Kidney (tissue), 14 donors: ENCODE results near the gene SLC36A2. TPM values are rescaled to one million over a fixed set of nuclear protein-coding genes. Genes with fewer than 3 reads are reported as not detected.

Experiments
- DNase-seq, 5 donors: peaks; one replicate each; pipeline ENCODE4 v3.0.0-alpha.2; 2013 to 2020
- FAIRE-seq: peaks from 2 replicates; lab custom pipeline; 2012; peaks lifted over from hg19 to GRCh38; lab: Jason Lieb, UNC
- H3K27ac ChIP-seq, 2 donors: one replicate each; pipeline ENCODE4 v1.7.0; 2013; ENCODE audit warnings: low read depth in 2 of 2, low read length in 2 of 2, inconsistent platforms in 1 of 2
- H3K27me3 ChIP-seq: one replicate; pipeline ENCODE4 v1.7.1; 2013; ENCODE audit warnings: low read length, inconsistent platforms; ENCODE audit not compliant: control insufficient read depth, insufficient read depth
- H3K36me3 ChIP-seq, 3 donors: one replicate each; pipeline versions ENCODE4 v1.7.0 to v1.7.1; 2013; ENCODE audit warnings: low read length in 3 of 3, control low read depth in 1 of 3, inconsistent platforms in 1 of 3; ENCODE audit not compliant: insufficient read depth in 3 of 3, control insufficient read depth in 2 of 3
- H3K4me1 ChIP-seq, 3 donors: one replicate each; pipeline versions ENCODE4 v1.7.0 to v1.7.1; 2013; ENCODE audit warnings: low read length in 3 of 3, inconsistent platforms in 1 of 3, low read depth in 1 of 3; ENCODE audit not compliant: control insufficient read depth in 2 of 3, insufficient read depth in 2 of 3
- H3K4me3 ChIP-seq, 3 donors: one replicate each; pipeline versions ENCODE4 v1.7.0 to v1.8.1; 2013; ENCODE audit warnings: low read length in 3 of 3, control low read depth in 1 of 3, inconsistent platforms in 1 of 3
- H3K9ac ChIP-seq, 3 donors: one replicate each; pipeline versions ENCODE4 v1.7.0 to v1.7.1; 2013; ENCODE audit warnings: low read length in 3 of 3, control low read depth in 1 of 3, inconsistent platforms in 1 of 3
- H3K9me3 ChIP-seq, 3 donors: one replicate each; pipeline versions ENCODE4 v1.7.0 to v1.7.1; 2013; ENCODE audit warnings: low read length in 3 of 3, control low read depth in 1 of 3, inconsistent platforms in 1 of 3; ENCODE audit not compliant: control insufficient read depth in 2 of 3, insufficient read depth in 1 of 3
- CTCF ChIP-seq: IDR thresholded peaks from 3 replicates; pipeline ENCODE4 v1.5.1; 2012; ENCODE audit warnings: mild to moderate bottlenecking, moderate library complexity, borderline replicate concordance; ENCODE audit not compliant: insufficient read depth; ENCODE audit errors: extremely low read depth
- intact Hi-C: fragments of 100-400 bp; cut with DNase I; formaldehyde crosslinking; loops from one replicate; pipeline ENCODE4 v1.11.1; 2022
- polyA plus RNA-seq: library from polyadenylated mRNA; stranded (reverse); fragments of 350-450 nt; fragmentation: Illumina TruSeq; extraction: RNeasy Lipid Tissue Mini Kit (QIAGEN cat#74804); gene quantifications from one replicate; pipeline ENCODE4 v1.2.3, GENCODE V29; 2014; ENCODE audit warnings: low read depth, low replicate concordance; ENCODE audit not compliant: insufficient read depth
- total RNA-seq: library from RNA; stranded (reverse); fragmentation: NEBNext Ultra II Directional; extraction: Animal tissue kit (Norgen Biotek cat#: 25700); gene quantifications from one replicate; pipeline ENCODE4 v1.2.1, GENCODE V29; 2021
- donor health status: control.
- donor health status: control.
- donor health status: control.
- donor health status: control.
- donor health status: control.
- donor health status: DM: yes; HTN: yes; CAD: no.
- donor health status: Normal renal cell carcinoma (clear cell type).

SLC36A2 gene
- total and polyA plus RNA-seq, 2 donors from 2014 or later: 1.8 to 46.2 TPM

GRCh38 chr5:151318850-151319732 lies 28.3 kb downstream of the SLC36A2 start:
- H3K36me3 ChIP-seq: no peaks in the 10 kb centered on the region
- H3K4me1 ChIP-seq: no peaks in the 10 kb centered on the region
- peak; percentile 13 for TF ChIP-seq CTCF
- no peak for FAIRE-seq
- H3K9me3 ChIP-seq: no peaks in the 10 kb centered on the region
- H3K27ac ChIP-seq: no peak overlapping the region
- peak in 2 of 5 donors; percentile 26 to 45 for DNase-seq
- intact Hi-C loops: no loop called here
- H3K27me3 ChIP-seq: no peaks in the 10 kb centered on the region
- H3K4me3 ChIP-seq: no peak overlapping the region
- no peak overlapping the region for H3K9ac ChIP-seq

GRCh38 chr5:151317871-151318270 lies 29.5 kb downstream of the SLC36A2 start:
- Histone ChIP-seq H3K4me1 (no peaks in the 10 kb centered on the region), H3K9ac (no peak overlapping the region), H3K9me3 (no peaks in the 10 kb centered on the region), H3K27me3 (no peaks in the 10 kb centered on the region), H3K4me3 (no peak overlapping the region), H3K27ac (no peak overlapping the region), H3K36me3 (no peaks in the 10 kb centered on the region)
- DNase-seq (no peak), FAIRE-seq (no peak)
- TF ChIP-seq CTCF: no peak
- intact Hi-C loops: no loop called here

DNA sequence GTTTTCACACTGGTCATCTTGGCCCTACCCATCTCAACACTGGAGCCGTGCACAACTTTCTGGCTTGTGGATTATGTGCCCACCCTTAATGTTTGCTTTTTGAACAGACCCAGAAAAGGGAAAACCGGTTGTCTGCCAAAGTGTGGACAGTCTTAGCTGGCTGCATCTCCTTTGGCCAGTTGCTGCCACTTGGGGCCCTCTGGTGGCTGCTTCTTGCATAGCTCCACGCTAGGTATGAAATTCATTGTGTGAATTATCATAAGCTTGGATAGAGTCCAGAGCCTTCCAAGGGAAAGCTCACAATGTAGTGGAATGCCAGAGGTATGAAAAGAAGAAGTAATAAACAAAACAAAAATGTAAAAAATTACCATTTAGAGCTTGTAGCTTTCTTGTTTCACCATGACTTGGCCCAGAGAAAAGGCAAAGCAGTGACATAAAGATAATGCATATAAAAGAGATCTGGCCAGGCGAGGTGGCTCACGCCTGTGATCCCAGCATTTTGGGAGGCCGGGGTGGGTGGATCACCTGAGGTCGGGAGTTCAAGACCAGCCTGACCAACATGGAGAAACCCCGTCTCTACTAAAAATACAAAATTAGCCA lies 31.3 kb downstream of the SLC36A2 start:
- intact Hi-C loops: no loop called here
- no peak overlapping the region for H3K27ac ChIP-seq
- peak; percentile 81 for TF ChIP-seq CTCF

More for the DNA sequence above, 31.3 kb downstream of the SLC36A2 start:
- FAIRE-seq: peak; percentile 47
- Histone ChIP-seq H3K9me3 (no peaks in the 10 kb centered on the region), H3K4me3 (no peak overlapping the region), H3K36me3 (no peaks in the 10 kb centered on the region), H3K9ac (no peak overlapping the region), H3K4me1 (no peaks in the 10 kb centered on the region), H3K27me3 (no peaks in the 10 kb centered on the region)
- DNase-seq: peak in 4 of 5 donors; percentile 67 to 76 (median 72)
